T-helper 1 cell treated with Interleukin-12 subunit alpha and Interleukin-12 subunit beta and Interleukin-4 antibody, amounts not matched to agents 30 μg/mL and 1 μg/mL, for 36 hours (primary cell): Measurements from ENCODE around the gene HSFX1.
"Not testable (repeated sequence)": the region's sequence is repeated elsewhere in the genome, so short reads cannot be mapped to it uniquely, and the experiment has no call there.

ENCODE experiments used
- H3K27ac Mint-ChIP-seq: one replicate; pipeline ENCODE4 v1.8.0; 2021; ENCODE audit warnings: mild to moderate bottlenecking, mixed read lengths
- H3K27me3 Mint-ChIP-seq: one replicate; pipeline ENCODE4 v1.8.0; 2021; ENCODE audit warnings: low read depth, mixed read lengths
- H3K36me3 Mint-ChIP-seq: one replicate; pipeline ENCODE4 v1.8.0; 2021; ENCODE audit warnings: low read depth, mixed read lengths
- H3K4me1 Mint-ChIP-seq: one replicate; pipeline ENCODE4 v1.8.0; 2021; ENCODE audit warnings: low read depth, mixed read lengths
- H3K4me3 Mint-ChIP-seq: one replicate; pipeline ENCODE4 v1.8.0; 2021; ENCODE audit warnings: mild to moderate bottlenecking, moderate library complexity, mixed read lengths
- H3K9me3 Mint-ChIP-seq: one replicate; pipeline ENCODE4 v1.8.0; 2021; ENCODE audit warnings: mixed read lengths

Gene HSFX1

GRCh38 chrX:149781727-149782126 is 7.9 kb downstream of the HSFX1 start, which contains the start of gene MAGEA9:
Gene MAGEA9, plus strand, starts transcription at chrX:149781930. Its CDS starts 4,281 bp downstream, at chrX:149786211.
- not testable (repeated sequence) for H3K27me3 Mint-ChIP-seq, H3K9me3 Mint-ChIP-seq, H3K27ac Mint-ChIP-seq, H3K4me1 Mint-ChIP-seq, H3K4me3 Mint-ChIP-seq, H3K36me3 Mint-ChIP-seq

DNA sequence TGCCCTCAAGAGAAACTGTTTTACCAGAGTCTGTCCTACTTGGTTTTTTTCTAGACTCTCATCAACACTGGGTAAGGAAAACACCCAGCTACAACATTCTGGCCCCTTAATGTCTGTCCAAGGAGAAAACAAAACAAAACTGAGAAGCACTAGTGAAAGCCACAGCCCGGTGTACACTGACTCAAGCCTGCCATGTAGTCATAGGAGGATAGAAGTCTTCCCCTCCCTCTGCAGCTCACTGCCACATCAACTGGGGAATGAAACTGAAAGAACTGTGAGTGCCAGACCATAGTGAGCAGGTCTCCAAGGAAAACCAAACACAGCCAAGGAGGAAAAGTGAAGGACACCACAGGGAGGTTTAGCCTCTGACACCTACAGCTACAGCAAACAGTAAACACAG is 21.7 kb downstream of the HSFX1 start:
- not testable (repeated sequence) for H3K36me3 Mint-ChIP-seq, H3K9me3 Mint-ChIP-seq, H3K4me3 Mint-ChIP-seq, H3K27ac Mint-ChIP-seq, H3K27me3 Mint-ChIP-seq
- peaks cover 27% of the 10 kb centered on the region for H3K4me1 Mint-ChIP-seq

DNA sequence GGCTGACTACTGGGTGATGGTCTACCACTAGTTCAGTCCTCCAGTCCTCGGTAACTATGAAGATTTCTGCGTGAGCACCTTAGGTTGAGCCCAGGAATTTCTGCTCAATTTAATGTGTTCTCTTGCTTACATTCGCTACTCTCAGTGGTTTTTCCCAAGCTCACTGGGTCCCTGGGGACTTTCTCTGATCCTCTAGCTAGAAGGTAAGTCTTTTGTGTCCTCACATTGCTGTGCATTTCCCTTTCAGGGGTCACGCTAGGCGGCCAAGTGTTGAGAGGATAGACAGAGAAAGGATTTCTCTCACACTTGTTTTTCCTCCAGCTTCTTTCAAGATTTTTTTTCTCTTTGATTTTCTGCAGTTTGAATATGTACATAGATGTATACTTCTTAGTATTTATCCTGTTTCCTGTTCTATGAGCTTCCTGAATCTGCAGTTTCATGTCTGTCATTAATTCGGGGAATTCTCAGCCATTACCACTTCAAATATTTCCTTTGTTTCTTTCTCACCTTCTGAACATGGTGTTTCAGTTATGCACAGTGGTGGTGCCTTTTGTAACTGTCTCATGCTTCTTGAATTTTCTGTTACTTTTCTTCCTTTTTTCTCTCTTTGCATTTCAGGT is 25.3 kb downstream of the HSFX1 start:
- Mint-ChIP-seq H3K27me3 (no peaks in the 10 kb centered on the region), H3K9me3 (no peaks in the 10 kb centered on the region), H3K27ac (peak overlapping the region; percentile 76), H3K36me3 (peaks cover 3% of the 10 kb centered on the region), H3K4me1 (peaks cover 33% of the 10 kb centered on the region), H3K4me3 (peak overlapping the region; percentile 41)

DNA sequence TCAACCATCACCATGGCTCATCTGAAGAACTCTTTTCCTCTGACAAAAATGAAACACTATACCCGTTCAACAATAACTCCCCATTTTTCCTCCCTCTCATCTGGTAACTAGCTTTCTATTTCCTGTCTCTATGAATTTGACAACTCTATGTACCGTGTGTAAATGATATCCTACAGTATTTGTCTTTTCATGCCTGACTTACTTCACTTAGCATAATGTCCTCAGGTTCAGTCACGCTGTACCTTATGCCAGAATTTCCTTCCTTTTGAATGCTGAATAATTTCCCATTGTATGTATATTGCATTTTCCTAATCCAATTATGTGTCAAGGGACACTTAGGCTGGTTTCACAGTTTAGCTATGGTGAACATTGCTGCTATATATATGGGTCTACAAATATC is 26.1 kb downstream of the HSFX1 start:
- peak overlapping the region; percentile 41 for H3K4me3 Mint-ChIP-seq
- H3K9me3 Mint-ChIP-seq = no peaks in the 10 kb centered on the region
- peaks cover 33% of the 10 kb centered on the region for H3K4me1 Mint-ChIP-seq
- H3K36me3 Mint-ChIP-seq = peaks cover 3% of the 10 kb centered on the region
- peak overlapping the region; percentile 76 for H3K27ac Mint-ChIP-seq
- no peaks in the 10 kb centered on the region for H3K27me3 Mint-ChIP-seq

DNA sequence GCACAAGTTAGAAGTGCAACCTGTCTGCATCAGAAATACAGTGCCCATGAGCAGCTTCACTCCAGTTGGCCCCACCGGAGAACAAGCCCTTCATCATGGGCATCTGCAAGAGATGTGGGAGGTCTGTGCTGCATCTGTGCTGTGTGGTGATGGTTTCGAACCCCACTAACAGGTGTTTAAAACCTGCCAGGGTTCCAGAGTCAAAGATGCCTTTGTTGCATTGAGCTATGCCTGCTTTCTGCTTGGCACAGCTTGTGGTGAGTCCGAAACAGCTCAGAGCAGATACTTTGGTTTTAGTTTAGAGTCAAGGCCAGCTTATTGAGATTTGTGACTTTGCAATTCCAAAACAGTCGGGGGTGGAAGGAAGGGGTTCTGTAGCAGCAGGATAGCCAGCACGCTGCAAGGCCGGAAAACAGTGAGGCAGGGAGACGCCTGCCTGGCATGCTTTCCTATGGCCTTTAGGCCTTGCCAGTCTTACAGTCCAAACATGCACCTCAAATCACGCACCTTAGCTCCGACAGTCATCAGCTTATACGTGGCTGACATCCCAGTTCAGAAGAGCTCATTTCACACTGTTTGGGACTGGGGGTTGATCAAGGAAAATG is 29.7 kb downstream of the HSFX1 start:
- Mint-ChIP-seq H3K27ac (no peak overlapping the region), H3K9me3 (no peaks in the 10 kb centered on the region)

GRCh38 chrX:149804102-149804501 is 30.2 kb downstream of the HSFX1 start:
- H3K4me1 Mint-ChIP-seq = peaks cover 18% of the 10 kb centered on the region
- H3K4me3 Mint-ChIP-seq = no peak overlapping the region
- no peaks in the 10 kb centered on the region for H3K36me3 Mint-ChIP-seq
- H3K27me3 Mint-ChIP-seq = no peaks in the 10 kb centered on the region
- H3K27ac Mint-ChIP-seq = no peak overlapping the region
- no peaks in the 10 kb centered on the region for H3K9me3 Mint-ChIP-seq

More for the DNA sequence above, 29.7 kb downstream of the HSFX1 start:
- no peak overlapping the region for H3K4me3 Mint-ChIP-seq
- no peaks in the 10 kb centered on the region for H3K27me3 Mint-ChIP-seq
- H3K36me3 Mint-ChIP-seq = no peaks in the 10 kb centered on the region
- H3K4me1 Mint-ChIP-seq = peaks cover 21% of the 10 kb centered on the region

DNA sequence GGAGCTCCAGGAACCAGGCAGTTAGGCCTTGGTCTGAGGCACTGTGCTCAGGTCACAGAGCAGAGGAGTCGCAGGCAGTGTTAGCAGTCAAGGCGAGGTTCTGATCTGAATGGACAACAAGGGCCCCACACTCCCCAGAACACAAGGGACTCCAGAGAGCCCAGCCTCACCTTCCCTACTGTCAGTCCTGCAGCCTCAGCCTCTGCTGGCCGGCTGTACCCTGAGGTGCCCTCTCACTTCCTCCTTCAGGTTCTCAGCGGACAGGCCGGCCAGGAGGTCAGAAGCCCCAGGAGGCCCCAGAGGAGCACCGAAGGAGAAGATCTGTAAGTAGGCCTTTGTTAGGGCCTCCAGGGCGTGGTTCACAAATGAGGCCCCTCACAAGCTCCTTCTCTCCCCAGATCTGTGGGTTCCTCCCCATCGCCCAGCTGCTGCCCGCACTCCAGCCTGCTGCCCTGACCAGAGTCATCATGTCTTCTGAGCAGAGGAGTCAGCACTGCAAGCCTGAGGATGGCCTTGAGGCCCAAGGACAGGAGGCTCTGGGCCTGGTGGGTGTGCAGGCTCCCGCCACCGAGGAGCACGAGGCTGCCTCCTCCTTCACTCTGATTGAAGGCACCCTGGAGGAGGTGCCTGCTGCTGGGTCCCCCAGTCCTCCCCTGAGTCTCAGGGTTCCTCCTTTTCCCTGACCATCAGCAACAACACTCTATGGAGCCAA is 34.0 kb downstream of the HSFX1 start:
- no peak overlapping the region for H3K27ac Mint-ChIP-seq
- no peaks in the 10 kb centered on the region for H3K27me3 Mint-ChIP-seq
- no peaks in the 10 kb centered on the region for H3K9me3 Mint-ChIP-seq
- no peak overlapping the region for H3K4me3 Mint-ChIP-seq
- H3K36me3 Mint-ChIP-seq = no peaks in the 10 kb centered on the region
- no peaks in the 10 kb centered on the region for H3K4me1 Mint-ChIP-seq

DNA sequence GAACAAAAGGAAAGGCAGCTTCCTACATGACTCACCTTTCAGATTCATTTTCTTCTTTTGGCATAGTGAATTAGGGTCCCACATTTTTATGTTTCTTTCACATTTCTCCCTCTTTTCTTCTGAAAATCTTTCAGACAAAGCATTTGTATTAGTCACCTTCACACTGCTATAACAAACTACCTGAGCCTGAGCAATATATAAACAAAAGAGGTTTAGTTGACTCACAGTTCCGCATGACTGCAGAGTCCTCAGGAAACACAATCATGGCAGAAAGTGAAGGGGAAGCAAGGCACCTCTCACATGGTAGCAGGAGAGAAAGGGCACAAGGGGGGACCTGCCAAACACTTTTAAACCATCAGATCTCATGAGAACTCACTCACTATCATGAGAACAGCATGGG is 44.8 kb downstream of the HSFX1 start:
- no peak overlapping the region for H3K27ac Mint-ChIP-seq
- no peak overlapping the region for H3K4me3 Mint-ChIP-seq
- no peaks in the 10 kb centered on the region for H3K9me3 Mint-ChIP-seq
- peaks cover 2% of the 10 kb centered on the region for H3K36me3 Mint-ChIP-seq
- H3K27me3 Mint-ChIP-seq = peaks cover 23% of the 10 kb centered on the region
- peaks cover 9% of the 10 kb centered on the region for H3K4me1 Mint-ChIP-seq

DNA sequence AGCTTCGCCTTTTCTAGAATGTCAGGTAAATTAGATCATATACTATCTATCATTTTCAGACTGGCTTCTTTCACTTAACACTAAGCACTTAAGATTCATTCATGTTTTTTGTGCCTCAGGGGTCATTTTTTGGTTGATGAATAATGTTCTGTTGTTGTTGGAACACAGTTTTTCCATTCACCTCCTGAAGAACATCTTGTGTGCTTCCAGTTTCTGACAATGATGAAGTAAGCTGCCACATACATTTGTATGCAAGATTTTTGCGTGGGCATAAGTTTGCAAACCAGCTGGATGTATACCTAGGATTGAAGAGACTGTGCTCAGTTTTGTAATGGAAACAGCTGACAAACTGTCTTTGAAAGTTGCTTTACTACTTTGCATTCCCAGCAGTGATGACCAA is 45.5 kb downstream of the HSFX1 start:
- H3K27me3 Mint-ChIP-seq = peaks cover 23% of the 10 kb centered on the region
- H3K4me3 Mint-ChIP-seq = no peak overlapping the region
- H3K27ac Mint-ChIP-seq = no peak overlapping the region
- no peaks in the 10 kb centered on the region for H3K9me3 Mint-ChIP-seq
- peaks cover 9% of the 10 kb centered on the region for H3K4me1 Mint-ChIP-seq
- H3K36me3 Mint-ChIP-seq = peaks cover 2% of the 10 kb centered on the region

DNA sequence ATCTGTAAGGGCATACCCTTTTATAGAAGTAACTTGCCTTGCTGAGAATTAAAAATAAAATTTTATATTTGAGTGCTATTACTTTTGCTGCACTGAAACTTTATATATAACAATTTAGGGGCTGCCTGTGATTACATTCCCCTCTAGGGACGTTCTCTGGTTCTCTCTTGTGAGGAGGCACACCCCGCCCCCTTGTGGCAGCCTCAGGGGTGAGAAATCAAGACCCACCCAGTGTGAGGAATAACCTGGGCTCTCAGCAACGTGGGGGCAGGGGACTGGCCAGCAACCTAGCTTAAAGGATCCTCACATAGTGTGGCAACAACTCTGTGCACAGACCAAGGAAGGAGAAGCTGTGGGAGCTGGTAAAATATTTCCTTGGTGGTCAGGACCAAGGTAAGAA is 51.6 kb downstream of the HSFX1 start:
- peaks cover 5% of the 10 kb centered on the region for H3K36me3 Mint-ChIP-seq
- H3K4me3 Mint-ChIP-seq = no peak overlapping the region
- H3K4me1 Mint-ChIP-seq = peaks cover 43% of the 10 kb centered on the region
- H3K27ac Mint-ChIP-seq = peak overlapping the region; percentile 56
- H3K27me3 Mint-ChIP-seq = peaks cover 19% of the 10 kb centered on the region
- H3K9me3 Mint-ChIP-seq = no peaks in the 10 kb centered on the region
